ENCODE measurements around the gene SERPINH1.

SERPINH1 gene

DNA sequence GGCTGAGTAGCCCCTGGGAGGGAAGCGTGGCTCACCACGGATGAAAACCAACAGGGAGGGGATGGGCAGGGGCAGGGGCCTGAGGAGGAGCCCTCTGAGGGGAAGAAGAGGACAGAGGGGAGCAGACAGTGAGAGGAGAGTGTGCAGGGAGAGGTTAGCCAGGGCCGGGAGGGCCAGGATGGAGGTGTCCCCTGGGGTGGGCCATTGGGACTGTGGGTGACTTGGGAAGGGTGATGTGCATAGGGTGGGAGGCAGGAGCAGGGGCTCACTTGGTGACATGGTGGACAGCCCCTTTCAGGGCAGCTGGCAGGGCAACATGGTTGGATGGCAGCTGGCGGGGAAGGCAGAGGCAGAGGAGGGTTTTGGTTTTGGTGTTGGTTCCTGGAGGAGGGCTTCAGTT, 30.7 kb upstream of the SERPINH1 start:
- in situ Hi-C loops (cut with MboI; ENCODE audit: low sequenced_read_pairs, unreplicated experiment): loop anchor here (5.0 kb wide), 1 partner anchor 84 kb away; no protein-coding TSS in a partner anchor
- TF ChIP-seq, protein P1, sequence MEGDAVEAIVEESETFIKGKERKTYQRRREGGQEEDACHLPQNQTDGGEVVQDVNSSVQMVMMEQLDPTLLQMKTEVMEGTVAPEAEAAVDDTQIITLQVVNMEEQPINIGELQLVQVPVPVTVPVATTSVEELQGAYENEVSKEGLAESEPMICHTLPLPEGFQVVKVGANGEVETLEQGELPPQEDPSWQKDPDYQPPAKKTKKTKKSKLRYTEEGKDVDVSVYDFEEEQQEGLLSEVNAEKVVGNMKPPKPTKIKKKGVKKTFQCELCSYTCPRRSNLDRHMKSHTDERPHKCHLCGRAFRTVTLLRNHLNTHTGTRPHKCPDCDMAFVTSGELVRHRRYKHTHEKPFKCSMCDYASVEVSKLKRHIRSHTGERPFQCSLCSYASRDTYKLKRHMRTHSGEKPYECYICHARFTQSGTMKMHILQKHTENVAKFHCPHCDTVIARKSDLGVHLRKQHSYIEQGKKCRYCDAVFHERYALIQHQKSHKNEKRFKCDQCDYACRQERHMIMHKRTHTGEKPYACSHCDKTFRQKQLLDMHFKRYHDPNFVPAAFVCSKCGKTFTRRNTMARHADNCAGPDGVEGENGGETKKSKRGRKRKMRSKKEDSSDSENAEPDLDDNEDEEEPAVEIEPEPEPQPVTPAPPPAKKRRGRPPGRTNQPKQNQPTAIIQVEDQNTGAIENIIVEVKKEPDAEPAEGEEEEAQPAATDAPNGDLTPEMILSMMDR (IDR thresholded peaks at IDR 0.05; ENCODE audit: borderline replicate concordance, control extremely low read depth, extremely low read depth, insufficient read depth, missing control alignments): no peak
- DNase-seq (ENCODE audit: low spot score): no peak

GRCh38 chr11:75532200-75533048, 29.6 kb upstream of the SERPINH1 start:
- TF ChIP-seq, protein P1 (IDR thresholded peaks at IDR 0.05; ENCODE audit: borderline replicate concordance, control extremely low read depth, extremely low read depth, insufficient read depth, missing control alignments): peak; percentile 84
- in situ Hi-C loops (cut with MboI; ENCODE audit: low sequenced_read_pairs, unreplicated experiment): loop anchor here (5.0 kb wide), 1 partner anchor 85 kb away; no protein-coding TSS in a partner anchor
- peak; percentile 78 for DNase-seq (ENCODE audit: low spot score)

DNA sequence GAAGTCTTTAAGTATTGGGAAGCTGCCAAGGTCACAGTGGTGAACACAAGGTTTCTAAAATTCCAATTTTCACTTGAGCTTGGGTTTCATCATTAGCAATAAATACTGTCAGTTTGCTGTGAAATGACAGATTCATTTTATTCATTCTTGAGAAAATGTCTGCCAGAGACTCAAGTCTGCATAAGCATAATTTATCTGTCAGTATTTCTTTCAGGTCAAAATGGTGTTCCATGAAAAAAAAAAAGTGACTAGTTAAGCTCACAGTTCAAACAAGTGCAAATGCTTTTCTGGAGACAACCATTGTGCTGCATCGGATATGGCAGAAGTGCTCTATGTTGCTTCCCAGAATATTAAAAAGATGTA, 28.2 kb upstream of the SERPINH1 start:
- TF ChIP-seq, protein P1 (IDR thresholded peaks at IDR 0.05; ENCODE audit: borderline replicate concordance, control extremely low read depth, extremely low read depth, insufficient read depth, missing control alignments): no peak
- no peak for DNase-seq (ENCODE audit: low spot score)
- in situ Hi-C loops (cut with MboI; ENCODE audit: low sequenced_read_pairs, unreplicated experiment): loop anchor here (5.0 kb wide), 1 partner anchor 87 kb away; no protein-coding TSS in a partner anchor

GRCh38 chr11:75534259-75535069, 27.6 kb upstream of the SERPINH1 start:
- no peak for DNase-seq (ENCODE audit: low spot score)
- in situ Hi-C loops (cut with MboI; ENCODE audit: low sequenced_read_pairs, unreplicated experiment): loop anchor here (5.0 kb wide), 1 partner anchor 87 kb away; no protein-coding TSS in a partner anchor
- TF ChIP-seq, protein P1 (IDR thresholded peaks at IDR 0.05; ENCODE audit: borderline replicate concordance, control extremely low read depth, extremely low read depth, insufficient read depth, missing control alignments): no peak

DNA sequence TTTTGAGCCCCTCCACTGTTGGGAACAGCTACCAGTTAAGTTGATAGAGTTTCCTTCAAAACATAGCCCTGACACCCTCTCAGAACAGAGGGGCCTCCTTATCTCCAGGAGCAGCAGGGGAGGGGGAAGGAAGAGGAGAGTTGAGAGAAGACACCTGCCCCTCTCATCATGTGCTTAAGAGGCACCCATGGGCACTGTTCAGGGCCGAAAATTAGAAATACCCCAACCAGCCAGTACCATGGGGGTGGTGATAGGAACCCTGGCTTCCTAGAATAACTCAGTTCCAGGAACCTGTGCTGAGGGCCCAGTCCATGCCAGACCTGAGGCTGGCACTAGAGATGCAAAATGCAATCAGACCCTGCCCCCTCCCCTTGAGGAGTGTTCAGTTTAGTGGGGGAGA, 27.0 kb upstream of the SERPINH1 start:
- TF ChIP-seq, protein P1 (IDR thresholded peaks at IDR 0.05; ENCODE audit: borderline replicate concordance, control extremely low read depth, extremely low read depth, insufficient read depth, missing control alignments): no peak
- no peak for DNase-seq (ENCODE audit: low spot score)
- in situ Hi-C loops (cut with MboI; ENCODE audit: low sequenced_read_pairs, unreplicated experiment): no loop called here

DNA sequence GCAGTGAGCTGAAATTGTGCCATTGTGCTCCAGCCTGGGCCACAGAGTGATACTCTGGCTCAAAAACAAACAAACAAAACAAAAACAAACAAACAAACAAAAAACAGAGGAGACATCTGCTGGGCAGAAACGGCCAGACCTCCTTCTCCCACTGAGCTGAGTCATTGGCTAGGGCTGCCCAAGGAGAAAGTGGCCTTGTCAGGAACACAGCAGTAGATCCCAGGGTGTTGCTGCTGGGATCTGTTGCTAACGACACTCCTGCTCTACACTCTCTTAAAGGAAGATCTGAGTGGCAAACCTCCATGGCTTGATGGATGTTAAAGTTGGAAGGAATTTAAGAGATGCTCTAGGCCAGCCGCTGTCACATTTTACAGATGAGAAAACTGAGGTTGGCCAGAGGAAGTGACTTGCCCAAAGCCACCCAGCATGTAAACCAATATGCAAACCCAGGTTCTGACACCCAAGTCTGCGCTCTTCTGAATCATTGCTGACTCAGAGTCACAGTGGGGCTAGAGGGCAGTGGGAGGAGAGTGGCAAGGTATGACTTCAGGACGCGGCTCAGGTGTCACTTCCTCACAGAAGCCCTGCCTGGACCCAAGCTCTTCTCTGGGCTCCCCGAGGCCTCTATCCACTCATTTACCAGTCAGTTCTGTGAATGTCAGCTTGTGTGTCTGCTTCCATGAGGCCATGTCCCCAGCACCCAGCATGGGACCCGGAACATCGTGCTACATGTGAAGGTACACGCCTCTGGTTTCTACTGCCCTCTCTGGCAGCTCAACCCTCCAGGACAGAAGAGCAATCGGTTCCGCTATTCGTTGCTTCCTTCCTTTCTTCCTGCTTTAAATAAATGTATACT, 25.0 kb upstream of the SERPINH1 start:
- TF ChIP-seq, protein P1 (IDR thresholded peaks at IDR 0.05; ENCODE audit: borderline replicate concordance, control extremely low read depth, extremely low read depth, insufficient read depth, missing control alignments): no peak
- in situ Hi-C loops (cut with MboI; ENCODE audit: low sequenced_read_pairs, unreplicated experiment): no loop called here
- peak; percentile 74 for DNase-seq (ENCODE audit: low spot score)
